PFSK-1 (cell line): ENCODE data around the gene GNPAT.
A peak's percentile ranks its signal among the peaks of the same experiment; 100 is the strongest.

ENCODE experiments used
- FOXP2 ChIP-seq: optimal IDR thresholded peaks from 2 replicates; pipeline ENCODE3; 2011; ENCODE audit warnings: borderline replicate concordance, control low read depth, inconsistent platforms; ENCODE audit not compliant: insufficient read depth; ENCODE audit errors: extremely low read length, extremely low read depth
- POLR2AphosphoS5 ChIP-seq: IDR thresholded peaks from 2 replicates; pipeline ENCODE4 v1.6.1; 2012; ENCODE audit warnings: low read depth, mild to moderate bottlenecking, control low read depth, low read length, moderate library complexity
- REST ChIP-seq, 2 experiments: IDR thresholded peaks; 2 replicates each; pipeline versions ENCODE4 v1.6.1 to v1.8.0; 2011 to 2012; ENCODE audit warnings: low read depth in 2 of 2, low read length in 2 of 2, control low read depth in 1 of 2, inconsistent platforms in 1 of 2, mild to moderate bottlenecking in 1 of 2, moderate library complexity in 1 of 2; ENCODE audit not compliant: insufficient read depth in 1 of 2
- SIN3A ChIP-seq: IDR thresholded peaks from 2 replicates; pipeline ENCODE4 v1.6.1; 2012; ENCODE audit warnings: mild to moderate bottlenecking, low read length, moderate library complexity, borderline replicate concordance; ENCODE audit not compliant: insufficient read depth
- TAF1 ChIP-seq: IDR thresholded peaks from 2 replicates; pipeline ENCODE4 v1.6.1; 2012; ENCODE audit warnings: low read length, control low read depth, borderline replicate concordance; ENCODE audit not compliant: insufficient read depth

The GNPAT gene

GRCh38 chr1:231238298-231238697 is 2.7 kb upstream of the GNPAT start:
- TF ChIP-seq TAF1, result no peak

- TF ChIP-seq FOXP2, result no peak
- no peak for TF ChIP-seq TAF1
- TF ChIP-seq REST (IDR thresholded peaks at IDR 0.05; ENCODE audit: insufficient read depth in 1 of 2, low read depth in 2 of 2, low read length in 2 of 2), result no peak
- no peak for TF ChIP-seq POLR2AphosphoS5
- TF ChIP-seq SIN3A, result no peak
Observed at GRCh38 chr1:231240531-231240882, 505 bp upstream of the GNPAT start.

- no peak for TF ChIP-seq TAF1
- no peak for TF ChIP-seq SIN3A
- no peak for TF ChIP-seq POLR2AphosphoS5
- TF ChIP-seq FOXP2, result no peak
- TF ChIP-seq REST (IDR thresholded peaks at IDR 0.05; ENCODE audit: insufficient read depth in 1 of 2, low read depth in 2 of 2, low read length in 2 of 2), result no peak
Observed at GRCh38 chr1:231241750-231242149, 738 bp downstream of the GNPAT start.

GRCh38 chr1:231242516-231243198 is 1.6 kb downstream of the GNPAT start:
- no peak for TF ChIP-seq POLR2AphosphoS5
- no peak for TF ChIP-seq FOXP2
- peak; percentile 68 to 88 for TF ChIP-seq REST (IDR thresholded peaks at IDR 0.05; ENCODE audit: insufficient read depth in 1 of 2, low read depth in 2 of 2, low read length in 2 of 2)
- TF ChIP-seq TAF1, result no peak

GRCh38 chr1:231248778-231249177 is 7.8 kb downstream of the GNPAT start:
- TF ChIP-seq POLR2AphosphoS5, result no peak
- TF ChIP-seq TAF1, result no peak
- TF ChIP-seq FOXP2, result no peak
- no peak for TF ChIP-seq SIN3A
- no peak for TF ChIP-seq REST (IDR thresholded peaks at IDR 0.05; ENCODE audit: insufficient read depth in 1 of 2, low read depth in 2 of 2, low read length in 2 of 2)

- TF ChIP-seq FOXP2 (no peak), POLR2AphosphoS5 (no peak), SIN3A (no peak), TAF1 (no peak), REST (IDR thresholded peaks at IDR 0.05; ENCODE audit: insufficient read depth in 1 of 2, low read depth in 2 of 2, low read length in 2 of 2) (no peak)
Observed at GRCh38 chr1:231252336-231252735, 11.3 kb downstream of the GNPAT start.
